H9 (cell line): ENCODE results near the gene CCDC60. TPM values are rescaled to one million over a fixed set of nuclear protein-coding genes. Genes with fewer than 3 reads are reported as not detected.

Experiments
- DNase-seq: peaks from one replicate; pipeline ENCODE4 v3.0.0-alpha.2; 2017
- H2AFZ ChIP-seq: one replicate; pipeline ENCODE4 v1.6.1; 2013; ENCODE audit warnings: mild to moderate bottlenecking, low read length, control low read depth, moderate library complexity
- H2AK5ac ChIP-seq: 2 replicates; pipeline ENCODE4 v1.6.1; 2013; ENCODE audit warnings: low read length, control low read depth, mixed read lengths; ENCODE audit not compliant: insufficient read length
- H2BK120ac ChIP-seq: one replicate; pipeline ENCODE4 v1.6.1; 2013; ENCODE audit warnings: low read depth, mild to moderate bottlenecking, low read length, control low read depth, inconsistent platforms; ENCODE audit not compliant: poor library complexity, severe bottlenecking
- H2BK12ac ChIP-seq: 2 replicates; pipeline ENCODE4 v1.6.1; 2013; ENCODE audit warnings: low read length, control low read depth, mixed read lengths, low read depth; ENCODE audit not compliant: insufficient read length
- H2BK15ac ChIP-seq: 2 replicates; pipeline ENCODE4 v1.6.1; 2013; ENCODE audit warnings: low read depth, low read length, control low read depth
- H2BK20ac ChIP-seq: one replicate; pipeline ENCODE4 v1.6.1; 2013; ENCODE audit warnings: low read depth, mild to moderate bottlenecking, low read length, control low read depth, inconsistent platforms; ENCODE audit not compliant: poor library complexity, severe bottlenecking
- H2BK5ac ChIP-seq: 2 replicates; pipeline ENCODE4 v1.6.1; 2013; ENCODE audit warnings: low read length, control low read depth, mixed read lengths; ENCODE audit not compliant: insufficient read length
- H3K14ac ChIP-seq: 2 replicates; pipeline ENCODE4 v1.6.1; 2013; ENCODE audit warnings: low read length, control low read depth; ENCODE audit not compliant: insufficient read depth
- H3K18ac ChIP-seq: 2 replicates; pipeline ENCODE4 v1.6.1; 2013; ENCODE audit warnings: low read depth, mild to moderate bottlenecking, mixed read lengths, low read length, control low read depth; ENCODE audit not compliant: insufficient read length
- H3K23ac ChIP-seq: 2 replicates; pipeline ENCODE4 v1.6.1; 2013; ENCODE audit warnings: low read length, control low read depth, mixed read lengths, low read depth; ENCODE audit not compliant: insufficient read length
- H3K23me2 ChIP-seq: 2 replicates; pipeline ENCODE4 v1.6.1; 2013; ENCODE audit warnings: low read depth, mild to moderate bottlenecking, mixed read lengths, low read length, control low read depth; ENCODE audit not compliant: insufficient read length, poor library complexity, severe bottlenecking
- H3K27ac ChIP-seq: 2 replicates; pipeline ENCODE4 v1.5.1; 2013; ENCODE audit warnings: low read length, control low read depth, mixed read lengths, low read depth; ENCODE audit not compliant: insufficient read length
- H3K27me3 ChIP-seq: 2 replicates; pipeline ENCODE4 v1.6.1; 2013; ENCODE audit warnings: low read length, control low read depth, inconsistent platforms; ENCODE audit not compliant: insufficient read depth
- H3K4ac ChIP-seq: 2 replicates; pipeline ENCODE4 v1.6.1; 2013; ENCODE audit warnings: low read depth, mild to moderate bottlenecking, control low read depth, inconsistent platforms, low read length, moderate library complexity
- H3K4me1 ChIP-seq: 2 replicates; pipeline ENCODE4 v1.6.1; 2013; ENCODE audit warnings: low read length, control low read depth, inconsistent platforms; ENCODE audit not compliant: insufficient read depth
- H3K4me2 ChIP-seq: 2 replicates; pipeline ENCODE4 v1.6.1; 2013; ENCODE audit warnings: low read length, control low read depth, mixed read lengths; ENCODE audit not compliant: insufficient read length, insufficient read depth
- H3K56ac ChIP-seq: 2 replicates; pipeline ENCODE4 v1.6.1; 2013; ENCODE audit warnings: low read depth, mild to moderate bottlenecking, mixed read lengths, low read length, control low read depth; ENCODE audit not compliant: insufficient read length
- H3K79me1 ChIP-seq: 2 replicates; pipeline ENCODE4 v1.6.1; 2013; ENCODE audit warnings: low read depth, mild to moderate bottlenecking, moderate library complexity, low read length, control low read depth, inconsistent platforms; ENCODE audit not compliant: insufficient read depth, poor library complexity, severe bottlenecking
- H3K79me2 ChIP-seq: 2 replicates; pipeline ENCODE4 v1.6.1; 2013; ENCODE audit warnings: low read length, control low read depth, inconsistent platforms; ENCODE audit not compliant: insufficient read depth
- H3K9ac ChIP-seq: 2 replicates; pipeline ENCODE4 v1.6.1; 2013; ENCODE audit warnings: low read length, control low read depth, mixed read lengths; ENCODE audit not compliant: insufficient read length; ENCODE audit errors: extremely low read depth
- H3K9me3 ChIP-seq: one replicate; pipeline ENCODE4 v1.6.1; 2013; ENCODE audit warnings: low read depth, low read length, inconsistent platforms; ENCODE audit not compliant: control insufficient read depth
- H3T11ph ChIP-seq: one replicate; pipeline ENCODE4 v1.6.1; 2013; ENCODE audit warnings: mild to moderate bottlenecking, low read length, control low read depth, inconsistent platforms
- H4K20me1 ChIP-seq: one replicate; pipeline ENCODE4 v1.6.1; 2013; ENCODE audit not compliant: control insufficient read depth, insufficient read length, insufficient read depth
- H4K5ac ChIP-seq: 2 replicates; pipeline ENCODE4 v1.6.1; 2013; ENCODE audit warnings: low read depth, mild to moderate bottlenecking, mixed read lengths, low read length, control low read depth; ENCODE audit not compliant: insufficient read length
- H4K8ac ChIP-seq: replicated peaks from 2 replicates; pipeline ENCODE4 v1.6.1; 2013; ENCODE audit warnings: low read length, control low read depth, mixed read lengths, low read depth; ENCODE audit not compliant: insufficient read length
- H4K91ac ChIP-seq: 2 replicates; pipeline ENCODE4 v1.6.1; 2013; ENCODE audit warnings: low read depth, mild to moderate bottlenecking, moderate library complexity, mixed read lengths, low read length, control low read depth; ENCODE audit not compliant: insufficient read length
- H3K27ac Mint-ChIP-seq, 3 experiments: 2 replicates in 2 of 3; 3 replicates in 1 of 3; pipeline ENCODE4 v1.8.0; 2020 to 2021; ENCODE audit warnings: mixed read lengths in 3 of 3, mild to moderate bottlenecking in 1 of 3, moderate library complexity in 1 of 3
- H3K27me3 Mint-ChIP-seq: 2 replicates; pipeline ENCODE4 v1.8.0; 2021; ENCODE audit warnings: low read depth, mild to moderate bottlenecking, moderate library complexity, mixed read lengths
- H3K36me3 Mint-ChIP-seq, 3 experiments: 2 replicates in 2 of 3; 3 replicates in 1 of 3; pipeline ENCODE4 v1.8.0; 2020 to 2021; ENCODE audit warnings: low read depth in 3 of 3, mixed read lengths in 3 of 3; ENCODE audit not compliant: insufficient read depth in 1 of 3
- H3K4me1 Mint-ChIP-seq, 2 experiments: 2 replicates each; pipeline ENCODE4 v1.8.0; 2020; ENCODE audit warnings: mixed read lengths in 2 of 2
- H3K4me3 Mint-ChIP-seq, 2 experiments: 2 replicates in 1 of 2; 3 replicates in 1 of 2; pipeline ENCODE4 v1.8.0; 2020 to 2021; ENCODE audit warnings: mild to moderate bottlenecking in 2 of 2, mixed read lengths in 2 of 2, moderate library complexity in 1 of 2
- H3K9me3 Mint-ChIP-seq, 2 experiments: 2 replicates in 1 of 2; 3 replicates in 1 of 2; pipeline ENCODE4 v1.8.0; 2020; ENCODE audit warnings: mild to moderate bottlenecking in 2 of 2, mixed read lengths in 2 of 2, moderate library complexity in 1 of 2
- CTCF ChIP-seq: fragments of 200-600 bp; sonication (generic); conservative IDR thresholded peaks from 3 replicates; pipeline ENCODE4 v1.8.0; 2021; ENCODE audit warnings: antibody characterized with exemption, mild to moderate bottlenecking
- WGBS: extraction: QIAGEN DNeasy Blood & Tissue Kit; methylation state at CpG from one replicate; pipeline ENCODE4 v1.1.7; 2013; ENCODE audit warnings: missing lambda C conversion rate, low lambda C conversion rate, mixed read lengths; ENCODE audit not compliant: insufficient read length; ENCODE audit errors: extremely low coverage; 5-methylcytosine and 5-hydroxymethylcytosine counted together
- total RNA-seq: library from RNA; stranded (reverse); gene quantifications from 2 replicates; pipeline ENCODE4 v1.2.1, GENCODE V29; 2021

CCDC60 gene
- total RNA-seq, 1 experiment from 2014 or later: 0.44 TPM

- no peak overlapping the region for H3T11ph ChIP-seq
- H3K27me3 Mint-ChIP-seq: no peaks in the 10 kb centered on the region; the same call in none of the 2 replicates
- H3K18ac ChIP-seq: no peak overlapping the region
- no peak overlapping the region for H3K4ac ChIP-seq
- H3K79me2 ChIP-seq: no peaks in the 10 kb centered on the region
- H3K9me3 Mint-ChIP-seq: peaks cover 8 to 10% of the 10 kb centered on the region in 2 experiments
- H3K4me1 Mint-ChIP-seq: peaks cover 28 to 33% of the 10 kb centered on the region in 2 experiments
- H3K23me2 ChIP-seq: no peaks in the 10 kb centered on the region
- H2AFZ ChIP-seq: no peak overlapping the region
- no peak overlapping the region for H4K8ac ChIP-seq
- H3K4me3 Mint-ChIP-seq: no peak overlapping the region
- H3K4me2 ChIP-seq: no peak overlapping the region
- H3K27ac ChIP-seq: no peak overlapping the region
- no peaks in the 10 kb centered on the region for H3K9me3 ChIP-seq
- H3K27ac Mint-ChIP-seq: no peak overlapping the region; a peak in 1 of 7 replicates
- H4K20me1 ChIP-seq: no peaks in the 10 kb centered on the region
- TF ChIP-seq CTCF: no peak
- no CpG with 5 or more reads among the region's 6 CpGs for WGBS
- no peak overlapping the region for H2BK5ac ChIP-seq
- no peak overlapping the region for H2BK12ac ChIP-seq
- H3K27me3 ChIP-seq: no peaks in the 10 kb centered on the region
- no peak overlapping the region for H2BK120ac ChIP-seq
- H3K23ac ChIP-seq: no peak overlapping the region
- H4K5ac ChIP-seq: no peak overlapping the region
- no peak overlapping the region for H4K91ac ChIP-seq
- H3K36me3 Mint-ChIP-seq: peaks cover 6 to 19% (median 7%) of the 10 kb centered on the region in 3 experiments; a peak in 6 of 7 replicates
- DNase-seq: no peak
- H3K4me1 ChIP-seq: no peaks in the 10 kb centered on the region; the same call in 1 of the 2 replicates
- no peak overlapping the region for H3K14ac ChIP-seq
- no peak overlapping the region for H2BK20ac ChIP-seq
- H3K56ac ChIP-seq: no peak overlapping the region
- H2AK5ac ChIP-seq: no peak overlapping the region
- no peaks in the 10 kb centered on the region for H3K79me1 ChIP-seq
- H2BK15ac ChIP-seq: no peak overlapping the region
- H3K9ac ChIP-seq: no peak overlapping the region
Measured at GRCh38 chr12:119306593-119306992, 27.9 kb upstream of the CCDC60 start.
